GM12875 (cell line): ENCODE data around the gene IMPDH1.

Source experiments
- H3K4me3 ChIP-seq: one replicate; pipeline ENCODE4 v1.5.1; 2011; ENCODE audit warnings: low read depth, low read length, control low read depth
- CTCF ChIP-seq: IDR thresholded peaks from 2 replicates; pipeline ENCODE4 v1.5.1; 2011; ENCODE audit warnings: low read depth, mild to moderate bottlenecking, control low read depth, inconsistent platforms, low read length, moderate library complexity, borderline replicate concordance; ENCODE audit not compliant: insufficient read depth

Gene IMPDH1

GRCh38 chr7:128352636-128353035 is 57.1 kb downstream of the IMPDH1 start:
- TF ChIP-seq CTCF, result no peak
- no peak overlapping the region for H3K4me3 ChIP-seq

- H3K4me3 ChIP-seq, result no peak overlapping the region
- TF ChIP-seq CTCF, result peak; percentile 22; the same call in 1 of the 2 replicates
Observed at GRCh38 chr7:128352153-128352537, 57.6 kb downstream of the IMPDH1 start.

GRCh38 chr7:128351296-128352152 is 58.3 kb downstream of the IMPDH1 start:
- TF ChIP-seq CTCF, result no peak
- no peak overlapping the region for H3K4me3 ChIP-seq

GRCh38 chr7:128350708-128351295 is 59.0 kb downstream of the IMPDH1 start:
- no peak overlapping the region for H3K4me3 ChIP-seq
- TF ChIP-seq CTCF, result no peak

- no peak overlapping the region for H3K4me3 ChIP-seq
Observed at GRCh38 chr7:128349466-128349825, 60.3 kb downstream of the IMPDH1 start.

GRCh38 chr7:128347647-128348097 is 62.1 kb downstream of the IMPDH1 start:
- peak; percentile 49; the same call in 1 of the 2 replicates for TF ChIP-seq CTCF
- H3K4me3 ChIP-seq, result no peak overlapping the region

More at GRCh38 chr7:128349466-128349825, 60.3 kb downstream of the IMPDH1 start:
- no peak for TF ChIP-seq CTCF

- TF ChIP-seq CTCF, result no peak
- H3K4me3 ChIP-seq, result no peak overlapping the region
Observed at GRCh38 chr7:128344431-128344774, 65.4 kb downstream of the IMPDH1 start.
